GM21526 (cell line): Measurements from ENCODE around the gene COL3A1.

ENCODE experiments used
- ATAC-seq: cut with Tn5 transposase; IDR thresholded peaks from one replicate; pipeline ENCODE4 v1.9.1; 2021; ENCODE audit warnings: moderate library complexity; ENCODE audit not compliant: unreplicated experiment, low FRiP score

Gene COL3A1

GRCh38 chr2:188974164-188974563 is at the start of gene COL3A1:
Gene COL3A1, plus strand, starts transcription at chr2:188974373. Its CDS starts 117 bp downstream, at chr2:188974490.
- ATAC-seq, result no peak

GRCh38 chr2:188928643-188929042 is 45.5 kb upstream of the COL3A1 start:
- ATAC-seq, result no peak

- ATAC-seq, result no peak
Observed at GRCh38 chr2:188931361-188931760, 42.8 kb upstream of the COL3A1 start.

- no peak for ATAC-seq
Observed at GRCh38 chr2:188937228-188938220, 36.6 kb upstream of the COL3A1 start.

- no peak for ATAC-seq
Observed at GRCh38 chr2:188940171-188940570, 34.0 kb upstream of the COL3A1 start.

GRCh38 chr2:188944442-188944841 is 29.7 kb upstream of the COL3A1 start:
- ATAC-seq, result no peak

- no peak for ATAC-seq
Observed at GRCh38 chr2:188949046-188949818, 24.9 kb upstream of the COL3A1 start.

GRCh38 chr2:188952901-188953300 is 21.3 kb upstream of the COL3A1 start:
- ATAC-seq, result no peak

GRCh38 chr2:188956290-188956689 is 17.9 kb upstream of the COL3A1 start:
- ATAC-seq, result no peak

- ATAC-seq, result no peak
Observed at GRCh38 chr2:188956961-188957360, 17.2 kb upstream of the COL3A1 start.

- ATAC-seq, result no peak
Observed at GRCh38 chr2:188957646-188958045, 16.5 kb upstream of the COL3A1 start.

GRCh38 chr2:188963741-188964140 is 10.4 kb upstream of the COL3A1 start:
- no peak for ATAC-seq

- no peak for ATAC-seq
Observed at GRCh38 chr2:188964976-188965546, 9.1 kb upstream of the COL3A1 start.

- no peak for ATAC-seq
Observed at GRCh38 chr2:188965563-188965962, 8.6 kb upstream of the COL3A1 start.

- ATAC-seq, result no peak
Observed at GRCh38 chr2:188966079-188966571, 8.0 kb upstream of the COL3A1 start.

- no peak for ATAC-seq
Observed at GRCh38 chr2:188966728-188967440, 7.3 kb upstream of the COL3A1 start.

- ATAC-seq, result no peak
Observed at GRCh38 chr2:188969236-188969635, 4.9 kb upstream of the COL3A1 start.

- no peak for ATAC-seq
Observed at GRCh38 chr2:188969651-188970050, 4.5 kb upstream of the COL3A1 start.

- ATAC-seq, result no peak
Observed at GRCh38 chr2:188970211-188970610, 4.0 kb upstream of the COL3A1 start.

GRCh38 chr2:188971432-188971861 is 2.7 kb upstream of the COL3A1 start:
- ATAC-seq, result no peak
